NCI-H2107 treated with DMSO at 0.1 percent for 48 hours (cell line): ENCODE data around the gene DISP3.

Experiments
- DNase-seq: peaks from one replicate; lab custom pipeline; 2025; ENCODE audit not compliant: unreplicated experiment; lab: John Stamatoyannopoulos, UW

Gene DISP3

GRCh38 chr1:11486231-11487009, 7.5 kb downstream of the DISP3 start:
- no peak for DNase-seq

- no peak for DNase-seq
Measured at GRCh38 chr1:11487196-11487751, 8.3 kb downstream of the DISP3 start.

- DNase-seq = no peak
Measured at GRCh38 chr1:11488201-11488770, 9.3 kb downstream of the DISP3 start.

- no peak for DNase-seq
Measured at GRCh38 chr1:11488966-11489625, 10.1 kb downstream of the DISP3 start.

GRCh38 chr1:11492235-11492634, 13.3 kb downstream of the DISP3 start:
- no peak for DNase-seq

GRCh38 chr1:11493972-11494655, 15.2 kb downstream of the DISP3 start:
- DNase-seq = no peak

- no peak for DNase-seq
Measured at GRCh38 chr1:11494771-11495170, 15.8 kb downstream of the DISP3 start.

GRCh38 chr1:11495579-11495978, 16.6 kb downstream of the DISP3 start:
- no peak for DNase-seq

GRCh38 chr1:11496551-11497080, 17.7 kb downstream of the DISP3 start:
- no peak for DNase-seq

- DNase-seq = no peak
Measured at GRCh38 chr1:11498956-11499594, 20.1 kb downstream of the DISP3 start.

GRCh38 chr1:11499601-11500331, 20.8 kb downstream of the DISP3 start:
- DNase-seq = no peak

GRCh38 chr1:11500881-11501280, 21.9 kb downstream of the DISP3 start:
- DNase-seq = no peak

GRCh38 chr1:11501491-11501897, 22.5 kb downstream of the DISP3 start:
- no peak for DNase-seq

- no peak for DNase-seq
Measured at GRCh38 chr1:11501906-11502485, 23.0 kb downstream of the DISP3 start.

- no peak for DNase-seq
Measured at GRCh38 chr1:11502516-11502915, 23.6 kb downstream of the DISP3 start.

GRCh38 chr1:11504599-11504998, 25.6 kb downstream of the DISP3 start:
- DNase-seq = no peak

GRCh38 chr1:11505591-11506538, 26.9 kb downstream of the DISP3 start:
- DNase-seq = no peak

- no peak for DNase-seq
Measured at GRCh38 chr1:11507309-11507708, 28.4 kb downstream of the DISP3 start.
